Neural cell (in vitro differentiated cells): ENCODE data around the gene NKX2-3.

ENCODE experiments used
- CTCF ChIP-seq: fragments of 450-650 bp; IDR thresholded peaks from 2 replicates; pipeline ENCODE4 v1.5.1; 2014; ENCODE audit warnings: antibody characterized with exemption, mild to moderate bottlenecking, moderate library complexity; ENCODE audit not compliant: poor library complexity, severe bottlenecking
- EP300 ChIP-seq: fragments of 450-650 bp; conservative IDR thresholded peaks from 2 replicates; pipeline ENCODE4 v1.6.1; 2014; ENCODE audit warnings: antibody characterized with exemption, mild to moderate bottlenecking, moderate library complexity; ENCODE audit not compliant: poor library complexity, severe bottlenecking
- MXI1 ChIP-seq: fragments of 450-650 bp; conservative IDR thresholded peaks from 2 replicates; pipeline ENCODE4 v1.6.1; 2014; ENCODE audit warnings: antibody characterized with exemption, mild to moderate bottlenecking; ENCODE audit not compliant: poor library complexity, severe bottlenecking
- RAD21 ChIP-seq: fragments of 450-650 bp; conservative IDR thresholded peaks from 2 replicates; pipeline ENCODE4 v1.6.1; 2014; ENCODE audit warnings: antibody characterized with exemption, mild to moderate bottlenecking, moderate library complexity

GRCh38 chr10:99534450-99534938 lies 1.8 kb downstream of the NKX2-3 start:
- TF ChIP-seq CTCF (no peak), RAD21 (no peak), MXI1 (no peak), EP300 (no peak)
